Muscle of leg (tissue), 11 donors: ENCODE results near the gene PRIMA1. TPM values are rescaled to one million over a fixed set of nuclear protein-coding genes. Genes with fewer than 3 reads are reported as not detected.

Experiments used
- DNase-seq: peaks from one replicate; pipeline ENCODE4 v3.0.0; 2013
- H3K27ac ChIP-seq: one replicate; pipeline ENCODE4 v1.5.1; 2013; ENCODE audit warnings: mild to moderate bottlenecking, low read length, control low read depth
- H3K27me3 ChIP-seq: one replicate; pipeline ENCODE4 v1.6.1; 2013; ENCODE audit warnings: low read length; ENCODE audit not compliant: control insufficient read depth, insufficient read depth
- H3K36me3 ChIP-seq: one replicate; pipeline ENCODE4 v1.6.1; 2013; ENCODE audit warnings: low read length; ENCODE audit not compliant: control insufficient read depth, insufficient read depth
- H3K4me1 ChIP-seq: one replicate; pipeline ENCODE4 v1.6.1; 2013; ENCODE audit warnings: low read length; ENCODE audit not compliant: control insufficient read depth, insufficient read depth
- H3K4me3 ChIP-seq: one replicate; pipeline ENCODE4 v1.5.1; 2013; ENCODE audit warnings: low read length, control low read depth
- H3K9me3 ChIP-seq: replicated peaks from 2 replicates; pipeline ENCODE4 v1.6.1; 2013; ENCODE audit warnings: low read depth, low read length; ENCODE audit not compliant: control insufficient read depth
- WGBS: methylation state at CpG from one replicate; pipeline ENCODE4 v1.1.5; 2013; ENCODE audit warnings: missing lambda C conversion rate; ENCODE audit not compliant: insufficient coverage; 5-methylcytosine and 5-hydroxymethylcytosine counted together
- polyA plus RNA-seq, 8 donors: library from polyadenylated mRNA; unstranded; fragments of 120-200 nt; gene quantifications; one replicate each; pipeline versions ENCODE4 v1.2.1 to v1.2.3, GENCODE V29; 2013; ENCODE audit warnings: inconsistent platforms in 1 of 8, low replicate concordance in 1 of 8; ENCODE audit not compliant: insufficient read length in 8 of 8, insufficient read depth in 1 of 8
- total RNA-seq: library from RNA; stranded (reverse); fragments of 120-200 nt; gene quantifications from one replicate; pipeline ENCODE4 v1.2.4, GENCODE V29; 2013

Gene PRIMA1
- total and polyA plus RNA-seq, 9 donors: 0.75 to 4.6 (median 3.2) TPM

- WGBS: 69% methylated on average over 18 of the region's 21 CpGs
- no peak for DNase-seq
- H3K36me3 ChIP-seq: no peaks in the 10 kb centered on the region
These were observed 63.2 kb downstream of the PRIMA1 start for GRCh38 chr14:93725002-93725582.

GRCh38 chr14:93723001-93723400 is 65.3 kb downstream of the PRIMA1 start:
- H3K27ac ChIP-seq: no peak overlapping the region
- no peaks in the 10 kb centered on the region for H3K9me3 ChIP-seq
- 94% methylated on average over 3 of the region's 4 CpGs for WGBS
- DNase-seq: no peak
- no peaks in the 10 kb centered on the region for H3K36me3 ChIP-seq
- H3K4me1 ChIP-seq: peaks cover 10% of the 10 kb centered on the region
- no peaks in the 10 kb centered on the region for H3K27me3 ChIP-seq
- H3K4me3 ChIP-seq: no peak overlapping the region

More at GRCh38 chr14:93725002-93725582, 63.2 kb downstream of the PRIMA1 start:
- H3K27ac ChIP-seq: no peak overlapping the region
- H3K4me3 ChIP-seq: no peak overlapping the region
- no peaks in the 10 kb centered on the region for H3K27me3 ChIP-seq
- no peaks in the 10 kb centered on the region for H3K9me3 ChIP-seq
- peaks cover 10% of the 10 kb centered on the region for H3K4me1 ChIP-seq

- WGBS: 82% methylated on average over 13 of the region's 13 CpGs
- H3K27me3 ChIP-seq: no peaks in the 10 kb centered on the region
- no peaks in the 10 kb centered on the region for H3K36me3 ChIP-seq
- DNase-seq: no peak
- H3K9me3 ChIP-seq: no peaks in the 10 kb centered on the region
- H3K4me3 ChIP-seq: no peak overlapping the region
- no peak overlapping the region for H3K27ac ChIP-seq
- peaks cover 10% of the 10 kb centered on the region for H3K4me1 ChIP-seq
These were observed 67.3 kb downstream of the PRIMA1 start for GRCh38 chr14:93720981-93721483.

GRCh38 chr14:93720076-93720815 is 68.0 kb downstream of the PRIMA1 start:
- H3K4me3 ChIP-seq: no peak overlapping the region
- no peaks in the 10 kb centered on the region for H3K9me3 ChIP-seq
- no peak overlapping the region for H3K27ac ChIP-seq
- no peaks in the 10 kb centered on the region for H3K27me3 ChIP-seq
- 76% methylated on average over 9 of the region's 12 CpGs for WGBS
- DNase-seq: no peak
- no peaks in the 10 kb centered on the region for H3K36me3 ChIP-seq
- H3K4me1 ChIP-seq: peaks cover 10% of the 10 kb centered on the region

- WGBS: 67% methylated on average over 3 of the region's 3 CpGs
- Histone ChIP-seq H3K27ac (no peak overlapping the region), H3K36me3 (no peaks in the 10 kb centered on the region), H3K4me1 (peaks cover 10% of the 10 kb centered on the region), H3K27me3 (no peaks in the 10 kb centered on the region), H3K4me3 (no peak overlapping the region), H3K9me3 (no peaks in the 10 kb centered on the region)
- DNase-seq: no peak
These were observed 69.0 kb downstream of the PRIMA1 start for GRCh38 chr14:93719256-93719655.

- no peak overlapping the region for H3K4me3 ChIP-seq
- H3K36me3 ChIP-seq: no peaks in the 10 kb centered on the region
- WGBS: 84% methylated on average over 10 of the region's 13 CpGs
- H3K27ac ChIP-seq: no peak overlapping the region
- peaks cover 15% of the 10 kb centered on the region for H3K4me1 ChIP-seq
- H3K9me3 ChIP-seq: no peaks in the 10 kb centered on the region
- no peak for DNase-seq
- peaks cover 2% of the 10 kb centered on the region for H3K27me3 ChIP-seq
These were observed 70.5 kb downstream of the PRIMA1 start for GRCh38 chr14:93717668-93718320.

- DNase-seq: no peak
- WGBS: 85% methylated on average over 9 of the region's 14 CpGs
- no peak overlapping the region for H3K27ac ChIP-seq
These were observed 71.3 kb downstream of the PRIMA1 start for GRCh38 chr14:93716746-93717667.

GRCh38 chr14:93716002-93716745 is 72.1 kb downstream of the PRIMA1 start:
- Histone ChIP-seq H3K27ac (no peak overlapping the region), H3K4me1 (peaks cover 20% of the 10 kb centered on the region), H3K9me3 (no peaks in the 10 kb centered on the region), H3K27me3 (peaks cover 2% of the 10 kb centered on the region), H3K4me3 (no peak overlapping the region), H3K36me3 (no peaks in the 10 kb centered on the region)
- 81% methylated on average over 5 of the region's 8 CpGs for WGBS
- no peak for DNase-seq

More at GRCh38 chr14:93716746-93717667, 71.3 kb downstream of the PRIMA1 start:
- Histone ChIP-seq H3K4me3 (no peak overlapping the region), H3K36me3 (no peaks in the 10 kb centered on the region), H3K4me1 (peaks cover 20% of the 10 kb centered on the region), H3K27me3 (peaks cover 2% of the 10 kb centered on the region), H3K9me3 (no peaks in the 10 kb centered on the region)

GRCh38 chr14:93715279-93715927 is 72.9 kb downstream of the PRIMA1 start:
- Histone ChIP-seq H3K4me3 (no peak overlapping the region), H3K27me3 (peaks cover 2% of the 10 kb centered on the region), H3K36me3 (no peaks in the 10 kb centered on the region), H3K9me3 (no peaks in the 10 kb centered on the region), H3K4me1 (peaks cover 13% of the 10 kb centered on the region), H3K27ac (no peak overlapping the region)
- DNase-seq: no peak
- 69% methylated on average over 13 of the region's 13 CpGs for WGBS
